HEK293T (cell line): ENCODE measurements around the gene USHBP1.
A peak's percentile ranks its signal among the peaks of the same experiment; 100 is the strongest.

Source experiments
- ARNT ChIP-seq: fragments of 450-650 bp; IDR thresholded peaks from 2 replicates; pipeline ENCODE4 v1.6.1; 2017; ENCODE audit warnings: mild to moderate bottlenecking
- BHLHE40 ChIP-seq: fragments of 450-650 bp; IDR thresholded peaks from 2 replicates; pipeline ENCODE4 v1.6.1; 2016; ENCODE audit warnings: mild to moderate bottlenecking, moderate library complexity, borderline replicate concordance
- CTBP1 ChIP-seq: fragments of 450-650 bp; IDR thresholded peaks from 2 replicates; pipeline ENCODE4 v1.6.1; 2016; ENCODE audit warnings: borderline replicate concordance
- ELF4 ChIP-seq: fragments of 450-650 bp; IDR thresholded peaks from 2 replicates; pipeline ENCODE4 v1.6.1; 2017; ENCODE audit warnings: antibody characterized with exemption
- FOXA1 ChIP-seq: fragments of 450-650 bp; IDR thresholded peaks from 2 replicates; pipeline ENCODE4 v1.6.1; 2016; ENCODE audit warnings: mild to moderate bottlenecking
- LEF1 ChIP-seq: fragments of 450-650 bp; IDR thresholded peaks from 2 replicates; pipeline ENCODE4 v1.6.1; 2017; ENCODE audit warnings: mild to moderate bottlenecking, borderline replicate concordance
- NFRKB ChIP-seq: fragments of 450-650 bp; IDR thresholded peaks from 2 replicates; pipeline ENCODE4 v1.6.1; 2016; ENCODE audit warnings: mild to moderate bottlenecking, moderate library complexity
- SP1 ChIP-seq: fragments of 450-650 bp; IDR thresholded peaks from 2 replicates; pipeline ENCODE4 v1.6.1; 2017
- TARDBP ChIP-seq: fragments of 450-650 bp; IDR thresholded peaks from 2 replicates; pipeline ENCODE4 v1.6.1; 2016
- ZNF384 ChIP-seq: fragments of 450-650 bp; IDR thresholded peaks from 2 replicates; pipeline ENCODE4 v1.6.1; 2016

DNA sequence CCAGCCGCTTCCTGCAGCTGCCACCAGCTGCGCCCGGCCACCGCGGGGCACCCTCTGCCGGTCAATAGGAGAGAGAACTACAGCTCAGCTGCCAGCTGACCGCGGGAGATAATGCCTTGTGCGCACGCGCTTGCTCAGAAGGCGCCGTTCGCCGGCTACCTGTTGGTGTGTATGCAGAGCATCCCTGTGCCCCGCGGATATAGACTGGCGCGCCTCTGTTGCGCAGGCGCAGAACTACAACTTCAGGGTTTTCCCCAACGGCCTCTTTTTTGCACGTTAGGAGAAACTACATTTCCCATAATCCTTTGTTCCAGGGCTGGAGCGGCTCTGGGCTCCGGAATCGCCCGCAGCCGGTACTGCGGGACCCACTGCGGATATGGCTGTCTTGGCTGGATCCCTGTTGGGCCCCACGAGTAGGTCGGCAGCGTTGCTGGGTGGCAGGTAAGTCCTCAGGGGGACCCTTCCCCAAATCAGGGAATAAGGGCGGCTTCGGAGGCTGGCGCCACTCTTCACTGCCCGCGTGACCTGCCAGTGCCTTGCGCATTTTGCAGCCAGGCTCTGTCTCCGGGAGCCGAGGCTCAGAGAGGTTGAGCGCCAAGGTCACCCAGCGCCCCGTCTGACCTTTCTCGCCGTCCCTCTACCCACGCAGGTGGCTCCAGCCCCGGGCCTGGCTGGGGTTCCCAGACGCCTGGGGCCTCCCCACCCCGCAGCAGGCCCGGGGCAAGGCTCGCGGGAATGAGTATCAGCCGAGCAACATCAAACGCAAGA is 41.2 kb upstream of the USHBP1 start, which contains the start of gene MRPL34:
- TF ChIP-seq ARNT (no peak), ELF4 (peak; percentile 13; the same call in 1 of the 2 replicates), CTBP1 (peak; percentile 68; the same call in 1 of the 2 replicates), NFRKB (no peak), FOXA1 (no peak), TARDBP (no peak), LEF1 (no peak), BHLHE40 (no peak), ZNF384 (no peak), SP1 (no peak)
